KBM-7 (cell line): ENCODE data around the gene SOCS1.

Source experiments
- DNase-seq: peaks from one replicate; pipeline ENCODE4 v3.0.0-alpha.2; 2015
- in situ Hi-C: fragments of 300-500 bp; cut with MboI; formaldehyde crosslinking; loops from 2 replicates; pipeline ENCODE4 v1.14.3; 2020; ENCODE audit warnings: low sequenced_read_pairs, low pct_unique_long_range_greater_than_20kb, mixed read lengths

Gene SOCS1

DNA sequence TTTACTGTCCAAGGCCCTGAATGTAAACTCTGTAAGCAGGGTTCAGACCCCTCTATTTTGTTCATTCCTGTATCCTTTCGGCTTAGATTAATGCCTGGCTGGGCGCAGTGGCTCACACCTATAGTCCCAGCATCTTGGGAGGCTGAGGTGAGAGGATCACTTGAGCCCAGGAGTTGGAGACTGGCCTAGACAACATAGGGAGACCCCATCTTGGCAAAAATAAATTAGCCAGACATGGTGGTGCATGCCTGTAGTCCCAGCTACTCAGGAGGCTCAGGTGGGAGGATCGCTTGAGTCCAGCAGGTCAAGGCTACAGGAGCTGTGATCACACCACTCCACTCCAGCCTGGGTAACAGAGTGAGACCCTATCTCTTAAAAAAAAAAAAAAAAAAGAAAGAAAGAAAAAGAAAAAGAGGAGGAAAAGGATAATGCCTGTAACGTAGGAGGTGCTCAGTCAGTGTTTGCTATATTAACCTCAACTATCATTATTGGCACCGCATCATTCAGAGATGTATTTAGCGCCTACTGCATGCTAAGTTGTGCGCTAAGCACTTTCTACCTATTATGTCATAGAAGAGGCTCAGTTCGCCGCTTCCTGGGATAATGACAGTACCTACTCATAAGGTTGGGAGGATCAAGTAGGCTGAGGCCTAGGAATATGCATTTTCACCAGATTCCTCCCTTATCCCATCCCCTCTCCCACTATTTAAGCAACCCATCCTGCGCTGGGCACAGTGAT, 5.0 kb downstream of the SOCS1 start:
- in situ Hi-C loops, result no loop called here
- no peak for DNase-seq

GRCh38 chr16:11250091-11250785, 5.8 kb downstream of the SOCS1 start:
- in situ Hi-C loops, result no loop called here
- no peak for DNase-seq

GRCh38 chr16:11249233-11250061, 6.6 kb downstream of the SOCS1 start:
- in situ Hi-C loops, result no loop called here
- no peak for DNase-seq

DNA sequence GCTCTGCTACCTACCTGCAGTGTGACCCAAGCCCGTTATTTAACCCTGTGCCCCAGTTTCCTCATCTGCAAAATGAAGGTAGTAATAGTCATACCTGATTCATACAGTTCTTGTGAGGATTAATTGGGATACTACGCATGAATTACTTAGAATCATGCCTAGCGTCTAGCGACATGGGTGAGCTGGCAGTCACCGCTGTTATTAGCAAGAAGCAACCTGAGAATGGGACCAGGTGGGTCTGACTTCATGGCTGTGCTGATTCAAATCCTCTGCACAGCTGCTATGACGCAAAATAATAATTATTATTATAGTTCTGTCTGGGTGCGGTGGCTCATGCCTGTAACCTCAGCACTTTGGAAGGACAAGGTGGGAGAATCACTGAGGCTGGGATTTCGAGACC, 7.9 kb downstream of the SOCS1 start:
- DNase-seq, result no peak
- in situ Hi-C loops, result no loop called here

DNA sequence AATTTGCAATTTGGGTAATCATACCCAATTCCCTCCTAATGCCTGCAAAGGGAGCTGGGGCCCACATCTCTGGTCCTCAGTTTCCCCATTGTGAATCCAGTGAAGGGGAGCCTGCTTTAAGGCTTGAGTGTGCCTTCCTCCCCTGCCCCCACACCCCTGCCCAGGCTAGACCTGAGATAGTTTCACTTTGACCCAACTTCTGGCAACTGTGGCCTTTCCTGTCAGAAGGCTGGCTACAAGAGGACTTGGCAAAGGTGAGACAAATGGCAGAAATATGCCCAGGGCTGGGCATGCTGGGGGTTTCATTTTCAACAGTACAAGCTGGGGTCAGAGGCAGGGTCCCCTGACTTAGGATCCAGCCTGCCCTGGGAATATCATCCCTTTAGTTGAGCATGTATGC, 10.0 kb downstream of the SOCS1 start:
- in situ Hi-C loops, result no loop called here
- DNase-seq, result no peak

DNA sequence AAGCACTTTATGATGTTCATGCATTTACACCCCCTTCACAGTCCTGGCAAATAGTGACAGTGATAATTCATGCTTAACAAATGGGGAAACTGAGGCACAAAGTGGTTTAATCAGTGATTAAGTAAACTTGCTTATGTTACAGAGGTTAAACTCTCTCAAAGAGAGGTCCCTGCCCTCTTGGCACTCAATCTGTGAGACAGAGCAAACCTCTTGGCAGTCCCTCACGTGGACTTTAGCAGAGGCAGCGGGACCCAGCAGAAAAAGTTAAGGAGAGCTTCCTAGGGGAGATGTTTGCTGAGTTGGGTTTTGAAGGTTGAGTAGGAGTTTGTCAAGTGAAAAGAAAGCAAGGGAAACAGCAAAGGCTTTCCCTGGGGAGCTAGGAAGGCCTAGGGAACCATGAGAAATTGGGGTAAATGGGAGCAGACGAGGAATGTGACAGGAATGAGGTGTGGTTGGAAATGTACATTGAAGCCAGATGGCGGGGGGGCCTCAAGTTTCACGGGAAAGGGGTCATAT, 10.7 kb downstream of the SOCS1 start:
- DNase-seq, result no peak
- in situ Hi-C loops, result no loop called here

DNA sequence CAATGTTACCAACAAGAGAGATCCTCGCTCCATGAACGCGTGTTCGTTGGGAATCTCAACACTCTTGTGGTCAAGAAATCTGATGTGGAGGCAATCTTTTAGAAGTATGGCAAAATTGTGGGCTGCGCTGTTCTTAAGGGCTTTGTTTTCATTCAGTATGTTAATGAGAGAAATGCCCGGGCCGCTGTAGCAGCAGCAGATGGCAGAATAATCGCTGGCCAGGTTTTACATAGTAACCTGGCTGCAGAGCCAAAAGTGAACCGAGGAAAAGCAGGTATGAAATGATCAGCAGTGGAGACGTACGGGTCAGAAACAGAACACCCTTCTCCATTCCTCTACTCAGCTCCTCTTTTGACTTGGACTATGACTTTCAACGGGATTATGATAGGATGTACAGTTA, 13.3 kb downstream of the SOCS1 start:
- no peak for DNase-seq
- in situ Hi-C loops, result no loop called here

- in situ Hi-C loops, result no loop called here
- DNase-seq, result no peak
Measured at GRCh38 chr16:11241480-11242204, 14.4 kb downstream of the SOCS1 start.

DNA sequence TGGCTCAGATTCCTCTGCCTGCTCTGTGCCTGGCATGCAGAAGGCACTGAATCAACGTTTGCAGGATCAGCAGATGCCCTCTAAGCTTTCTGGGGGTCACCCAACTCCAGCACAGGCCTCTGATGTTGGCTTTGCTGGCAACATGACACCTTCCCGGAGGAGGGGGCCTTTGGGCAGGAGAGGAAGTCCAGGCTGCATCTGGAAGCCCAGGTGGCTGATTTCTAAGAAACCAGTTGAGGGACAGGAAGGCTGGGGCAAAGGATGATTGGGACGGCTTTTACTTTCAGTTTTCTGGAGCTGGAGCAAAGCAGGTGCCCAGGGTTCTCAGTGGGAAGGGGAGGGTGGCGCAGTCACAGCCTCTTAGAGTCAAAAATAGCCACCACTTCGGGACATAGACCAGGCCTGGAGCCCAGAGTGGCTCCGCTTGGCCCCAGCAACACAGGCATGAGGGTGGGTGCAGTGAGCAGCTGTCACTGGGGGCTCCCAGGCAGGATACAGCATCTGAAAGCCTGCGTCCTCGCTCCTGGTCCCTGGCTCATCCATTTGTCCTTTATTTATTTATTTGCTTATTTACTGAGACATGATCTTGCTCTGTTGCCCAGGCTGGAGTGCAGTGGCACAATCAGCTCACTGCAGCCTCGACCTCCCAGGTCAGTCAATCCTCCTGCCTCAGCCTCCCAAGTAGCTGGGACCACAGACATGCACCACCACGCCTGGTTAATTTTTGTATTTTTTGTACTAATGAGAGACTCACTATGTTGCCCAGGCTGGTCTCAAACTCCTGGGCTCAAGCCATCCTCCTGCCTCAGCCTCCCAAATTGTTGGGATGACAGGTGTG, 15.1 kb downstream of the SOCS1 start:
- in situ Hi-C loops, result no loop called here

GRCh38 chr16:11239644-11240632, 16.1 kb downstream of the SOCS1 start:
- no peak for DNase-seq
- in situ Hi-C loops, result no loop called here

More for the DNA sequence above, 15.1 kb downstream of the SOCS1 start:
- peak; percentile 55 for DNase-seq

DNA sequence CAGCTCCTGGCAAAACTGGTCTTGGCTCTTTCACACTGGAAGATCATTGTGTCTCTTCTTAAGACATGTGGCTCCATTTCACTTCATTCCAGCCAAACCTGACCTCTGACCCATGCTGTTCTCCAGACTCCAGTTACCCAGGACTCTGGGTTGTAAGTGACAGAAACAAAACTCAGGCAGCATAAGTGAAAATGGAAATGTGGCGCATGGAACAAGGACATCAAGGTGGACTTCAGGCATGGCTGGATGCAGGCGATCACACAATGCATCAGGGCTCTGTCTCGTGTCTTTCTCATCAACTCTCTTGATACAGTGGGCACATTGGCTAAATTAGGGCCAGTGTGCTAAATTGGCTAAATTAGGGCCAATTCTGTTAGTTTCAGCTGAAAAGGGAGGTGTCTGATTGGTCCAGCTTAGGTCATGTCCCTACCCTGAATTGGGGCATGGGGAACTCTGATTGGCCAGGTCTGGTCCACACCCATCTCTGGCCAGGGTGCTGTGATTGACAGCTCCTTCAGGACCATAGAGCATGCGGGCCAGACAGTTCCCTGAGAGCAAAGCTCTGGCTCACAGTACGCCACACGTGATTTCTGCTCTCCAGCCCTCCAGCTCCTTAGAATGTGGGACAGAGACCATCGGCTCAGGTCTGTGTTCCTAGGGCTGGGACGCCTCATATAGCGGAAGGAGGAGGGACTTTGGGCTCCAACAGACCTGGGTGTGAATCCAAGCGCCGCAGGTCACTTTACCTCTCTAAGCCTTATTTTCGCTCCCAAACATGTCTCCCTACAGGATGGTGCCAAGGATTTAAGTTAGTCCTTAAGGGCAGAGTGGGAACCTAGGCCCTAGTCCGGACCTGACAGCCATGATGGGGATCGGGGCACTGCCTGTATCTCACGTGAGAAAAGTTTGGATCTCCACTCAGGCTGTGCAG, 17.5 kb downstream of the SOCS1 start:
- no peak for DNase-seq
- in situ Hi-C loops, result no loop called here

- no peak for DNase-seq
- in situ Hi-C loops, result no loop called here
Measured at GRCh38 chr16:11236461-11237254, 19.3 kb downstream of the SOCS1 start.

DNA sequence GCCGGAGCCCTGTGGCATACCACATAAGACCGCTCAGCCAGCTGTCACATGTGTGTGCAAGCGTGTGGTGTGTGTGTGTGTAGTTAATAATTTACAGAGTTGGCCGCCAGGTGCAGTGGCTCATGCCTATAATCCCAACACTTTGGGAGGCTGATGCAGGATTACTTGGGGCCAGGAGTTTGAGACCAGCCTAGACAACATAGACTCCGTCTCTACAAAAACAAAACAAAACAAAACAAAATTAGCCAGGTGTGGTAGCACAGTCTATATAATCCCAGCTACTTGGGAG, 20.4 kb downstream of the SOCS1 start:
- in situ Hi-C loops, result no loop called here

DNA sequence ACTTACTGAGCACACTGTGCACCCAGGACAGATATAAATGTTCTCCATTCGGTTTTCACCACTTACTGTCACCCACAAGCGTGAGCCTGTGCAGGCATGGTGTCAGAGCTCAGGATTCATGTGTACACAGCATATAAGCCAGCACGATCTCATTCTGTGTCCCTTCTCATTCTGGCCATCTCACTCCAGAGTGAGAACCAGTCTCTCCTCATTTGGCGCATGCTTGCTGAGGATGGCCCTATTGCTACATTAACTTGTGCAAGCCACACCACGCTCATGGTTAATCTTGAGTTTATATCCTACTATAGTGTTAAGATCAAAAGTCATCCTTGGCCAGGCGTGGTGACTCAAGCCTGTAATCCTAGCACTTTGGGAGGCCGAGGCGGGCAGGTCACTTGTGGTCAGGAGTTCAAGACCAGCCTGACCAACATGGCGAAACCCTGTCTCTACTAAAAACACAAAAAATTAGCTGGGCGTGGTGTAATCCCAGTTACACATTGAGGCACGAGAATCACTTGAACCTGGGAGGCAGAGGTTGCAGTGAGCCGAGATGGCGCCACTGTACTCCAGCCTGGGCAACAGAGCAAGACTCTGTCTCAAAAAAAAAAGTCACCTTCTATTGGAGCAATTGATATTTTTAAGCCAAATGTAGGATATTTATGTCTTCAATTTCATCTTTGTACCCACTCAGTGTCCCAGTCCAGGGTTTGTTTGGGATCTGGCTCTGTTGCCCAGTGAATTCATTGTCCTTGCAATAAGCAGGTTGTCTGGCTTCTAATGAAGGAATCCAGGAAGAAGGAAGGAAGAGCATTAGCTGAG, 20.9 kb downstream of the SOCS1 start:
- no peak for DNase-seq
- in situ Hi-C loops, result no loop called here

More for the DNA sequence above, 20.4 kb downstream of the SOCS1 start:
- DNase-seq, result no peak
